ENCODE results near the gene CALD1.

Gene CALD1

DNA sequence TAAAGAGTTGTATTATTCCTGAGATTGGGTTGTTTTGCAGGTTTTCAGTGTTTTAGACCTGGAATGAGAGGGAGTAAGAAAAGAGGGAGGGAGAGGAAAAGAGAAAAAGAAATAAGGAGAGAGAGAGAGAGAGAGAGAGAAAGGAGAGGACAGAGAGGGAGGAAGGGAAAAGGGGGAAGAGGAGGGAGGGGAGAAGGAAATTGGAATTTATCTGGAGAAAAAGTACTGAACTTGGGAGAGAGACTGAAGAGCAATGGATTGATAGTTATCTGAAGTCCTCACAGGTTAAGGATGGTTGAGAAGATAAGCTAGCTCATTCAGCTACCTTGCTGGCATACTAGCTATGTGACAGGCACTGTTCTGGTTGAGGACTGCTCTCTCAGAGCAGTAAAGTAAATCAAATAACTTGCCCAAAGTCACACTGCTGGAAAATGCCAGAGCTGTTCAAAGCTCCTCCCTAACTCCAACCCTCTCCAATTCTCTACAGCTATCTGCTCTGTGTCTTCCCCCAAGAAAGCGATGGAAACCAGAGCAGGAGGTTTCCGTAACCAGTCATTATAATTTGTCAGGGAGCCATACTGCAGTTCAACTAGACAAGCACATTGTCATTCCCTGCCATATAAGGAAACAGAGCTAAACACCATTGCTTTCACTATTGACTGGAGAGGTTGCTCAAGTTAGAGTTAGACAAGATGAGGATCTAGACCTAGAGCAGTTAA lies 10.7 kb downstream of the CALD1 start:
- no peak for DNase-seq

DNA sequence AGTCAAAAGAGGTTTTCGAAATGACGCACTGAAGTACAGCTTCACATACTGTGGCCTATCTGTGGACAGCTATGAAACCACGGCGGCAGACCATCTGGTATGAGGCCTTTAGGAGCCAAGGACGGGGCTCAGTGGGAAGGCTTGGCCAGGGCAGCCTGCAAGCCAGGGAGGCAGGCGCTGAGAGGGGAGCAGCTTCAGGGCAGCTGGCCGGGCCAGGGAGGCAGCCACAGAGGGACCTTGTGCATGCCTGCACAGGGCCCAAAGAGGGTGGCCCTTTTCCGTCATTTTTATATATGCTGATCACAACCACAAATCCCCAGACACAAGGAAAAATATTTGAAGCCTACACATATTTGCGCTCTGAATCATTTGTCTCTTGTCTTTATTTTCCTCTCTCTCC lies 13.5 kb downstream of the CALD1 start:
- DNase-seq: no peak

DNA sequence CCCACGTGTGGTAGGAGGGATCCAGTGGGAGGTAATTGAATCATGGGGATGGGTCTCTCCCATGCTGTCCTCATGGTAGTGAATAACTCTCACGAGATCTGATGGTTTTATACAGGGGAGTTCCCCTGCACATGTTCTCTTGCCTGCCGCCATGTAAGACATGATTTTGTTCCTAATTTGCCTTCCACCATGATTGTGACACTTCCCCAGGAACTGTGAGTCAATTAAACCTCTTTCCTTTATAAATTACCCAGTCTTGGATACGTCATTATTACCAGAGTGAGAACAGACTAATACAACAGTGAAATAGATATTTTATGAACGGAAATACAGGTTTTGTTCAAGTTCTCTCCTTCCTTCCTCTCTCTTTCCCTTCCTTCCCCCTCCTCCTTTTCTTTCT lies 15.8 kb downstream of the CALD1 start:
- no peak for DNase-seq

DNA sequence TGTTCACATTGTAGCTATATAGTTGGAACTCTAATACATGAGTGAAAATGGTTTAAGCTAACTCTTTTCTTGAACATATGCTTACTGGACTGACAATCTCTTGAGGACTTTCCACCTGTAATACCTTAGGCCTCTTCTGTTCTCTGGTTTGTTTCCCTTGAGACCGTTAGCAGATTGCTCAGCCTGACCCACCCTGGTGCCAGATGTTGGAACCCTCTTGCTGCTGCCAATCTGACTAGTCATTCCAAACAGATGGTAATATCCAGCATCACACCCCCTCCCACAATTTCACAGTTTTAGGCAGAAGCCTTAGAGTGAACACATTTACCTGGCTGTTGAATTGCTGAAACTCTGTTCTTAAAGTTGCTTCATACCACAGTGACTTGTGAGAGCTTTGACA lies 18.7 kb downstream of the CALD1 start:
- no peak for DNase-seq

- no peak for DNase-seq
Measured at GRCh38 chr7:134799377-134799776, 19.9 kb downstream of the CALD1 start.

- no peak for DNase-seq
Measured at GRCh38 chr7:134802762-134803161, 23.3 kb downstream of the CALD1 start.

GRCh38 chr7:134804351-134804750 lies 24.9 kb downstream of the CALD1 start:
- no peak for DNase-seq

GRCh38 chr7:134804854-134805253 lies 25.4 kb downstream of the CALD1 start:
- DNase-seq: no peak

DNA sequence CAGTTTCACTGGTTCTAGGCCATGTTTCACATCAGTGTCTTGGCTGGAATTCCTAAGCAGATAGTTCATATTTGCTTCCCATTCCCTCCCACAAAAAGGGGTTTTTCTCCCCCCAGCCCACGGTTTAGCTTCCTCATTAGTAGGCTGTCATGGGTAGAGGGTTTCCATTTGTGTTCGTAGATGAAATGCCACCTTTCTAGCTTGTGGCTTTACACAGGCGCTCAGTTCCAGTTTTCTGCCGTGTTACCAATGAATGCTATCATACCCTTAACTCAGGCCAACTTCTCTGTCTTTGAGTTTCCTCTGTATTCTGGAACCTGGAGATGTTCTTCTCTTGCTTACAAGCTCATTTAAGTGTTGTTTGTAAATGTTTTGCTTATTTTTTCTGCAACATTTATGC lies 26.8 kb downstream of the CALD1 start:
- no peak for DNase-seq

DNA sequence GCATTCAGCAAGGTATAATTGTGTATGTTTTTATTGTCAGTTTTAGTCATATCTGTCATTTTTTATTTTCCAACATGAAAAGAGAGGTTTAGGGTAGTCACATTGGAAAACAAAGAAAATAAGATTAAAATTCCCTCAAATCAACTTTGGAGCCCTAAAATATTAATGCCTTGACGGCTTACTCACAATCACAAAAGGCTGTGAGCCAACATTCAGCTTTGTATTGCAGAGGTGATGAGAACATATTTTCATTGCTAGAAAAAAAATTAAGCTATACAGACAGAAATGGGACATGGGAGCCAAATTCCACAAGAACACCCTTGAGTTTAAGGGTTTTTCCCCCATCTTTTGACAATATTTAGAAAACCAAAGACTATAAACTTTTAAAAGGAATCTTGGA lies 30.2 kb downstream of the CALD1 start:
- DNase-seq: no peak

DNA sequence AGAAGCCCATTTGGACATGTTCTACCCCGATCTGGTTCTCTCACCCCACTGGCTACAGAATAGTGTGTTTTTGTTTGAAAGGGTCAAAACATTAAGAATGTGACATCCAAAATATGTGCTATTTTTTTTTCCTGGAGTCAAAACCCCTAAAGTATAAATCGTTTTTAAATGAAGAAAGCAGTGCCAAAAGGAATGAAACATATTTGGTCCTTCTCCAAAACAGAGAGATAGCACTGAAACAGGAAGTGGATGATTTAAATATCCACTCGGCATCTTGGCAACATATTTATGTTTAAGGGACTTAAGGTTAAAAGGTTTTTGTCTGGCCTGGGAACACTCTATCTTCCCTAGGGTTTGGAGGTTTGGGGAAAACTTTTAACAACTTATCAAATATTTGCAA lies 32.3 kb downstream of the CALD1 start:
- DNase-seq: no peak

- DNase-seq: no peak
Measured at GRCh38 chr7:134813663-134814396, 34.4 kb downstream of the CALD1 start.

- no peak for DNase-seq
Measured at GRCh38 chr7:134814730-134815364, 35.4 kb downstream of the CALD1 start.

DNA sequence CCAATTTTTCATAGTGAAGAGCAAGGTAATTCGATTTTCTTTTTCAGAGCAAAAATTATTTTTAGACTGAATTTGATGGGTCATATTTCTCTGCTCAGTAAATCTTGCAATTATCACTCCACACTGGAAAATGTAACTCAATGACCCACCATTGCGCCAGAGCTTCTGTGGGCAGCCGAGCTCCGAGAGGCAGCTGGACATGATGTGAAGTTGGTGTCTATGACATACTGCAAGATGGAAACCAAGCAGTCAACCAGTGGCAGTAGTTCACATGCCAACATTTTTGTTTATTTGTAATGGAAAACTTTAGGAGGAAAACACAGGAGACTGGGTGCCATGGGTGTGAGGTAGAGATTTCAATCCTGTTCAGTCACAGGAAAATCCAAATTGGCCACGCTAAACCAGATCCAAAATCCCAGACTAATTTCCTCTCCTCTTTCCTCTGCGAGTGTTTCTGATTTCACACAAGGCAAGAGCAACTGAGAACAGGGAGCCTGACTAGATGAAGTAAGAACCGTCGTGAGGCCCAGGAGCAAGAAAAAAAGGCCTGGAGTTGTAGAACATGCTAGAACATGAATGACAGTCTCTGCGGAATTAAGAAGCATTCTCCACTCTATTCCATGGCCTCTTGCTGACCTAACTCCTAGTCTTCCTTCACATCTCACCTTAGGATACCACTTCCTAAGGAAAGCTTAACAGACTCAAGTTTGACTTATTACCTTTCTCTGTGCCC lies 39.3 kb downstream of the CALD1 start:
- DNase-seq: no peak

DNA sequence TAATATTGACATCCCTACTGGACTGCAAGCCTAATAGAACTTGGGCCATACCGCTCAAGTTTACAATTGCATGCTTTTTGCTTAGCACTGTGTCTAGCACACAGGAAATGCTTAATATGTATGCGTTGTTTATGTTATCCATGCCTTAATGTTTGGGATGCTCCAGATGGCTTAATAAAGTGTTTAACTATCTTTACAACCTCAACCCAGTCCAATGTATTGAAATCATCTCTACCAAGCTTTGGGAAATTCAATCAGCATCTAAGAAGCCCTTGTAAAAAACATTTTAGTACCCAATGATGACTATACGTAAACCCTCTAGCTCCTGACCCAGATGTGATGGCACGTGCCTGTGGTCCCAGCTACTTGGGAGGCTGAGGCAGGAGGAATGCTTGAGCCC lies 40.0 kb downstream of the CALD1 start:
- no peak for DNase-seq

DNA sequence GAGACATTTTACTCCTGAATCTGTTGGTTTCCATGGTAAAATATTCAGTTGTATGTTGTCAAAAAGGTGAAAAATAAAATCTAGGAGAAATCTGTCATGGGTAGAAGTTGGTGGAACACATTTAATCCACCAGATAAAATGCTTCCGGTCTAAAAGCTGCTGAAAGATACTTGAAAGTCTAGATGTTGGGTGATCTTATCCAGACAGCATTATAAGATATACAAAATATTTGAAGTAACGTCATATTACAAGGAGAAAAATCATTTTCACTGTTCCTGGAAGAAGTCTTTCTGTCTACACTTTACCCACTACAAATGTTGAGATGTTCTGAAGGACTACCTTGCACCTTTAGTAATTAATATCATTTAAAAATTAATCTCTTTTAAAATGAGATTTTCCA lies 40.9 kb downstream of the CALD1 start:
- no peak for DNase-seq

- no peak for DNase-seq
Measured at GRCh38 chr7:134820778-134821177, 41.3 kb downstream of the CALD1 start.

- no peak for DNase-seq
Measured at GRCh38 chr7:134823400-134823799, 44.0 kb downstream of the CALD1 start.

- no peak for DNase-seq
Measured at GRCh38 chr7:134825666-134826065, 46.2 kb downstream of the CALD1 start.

DNA sequence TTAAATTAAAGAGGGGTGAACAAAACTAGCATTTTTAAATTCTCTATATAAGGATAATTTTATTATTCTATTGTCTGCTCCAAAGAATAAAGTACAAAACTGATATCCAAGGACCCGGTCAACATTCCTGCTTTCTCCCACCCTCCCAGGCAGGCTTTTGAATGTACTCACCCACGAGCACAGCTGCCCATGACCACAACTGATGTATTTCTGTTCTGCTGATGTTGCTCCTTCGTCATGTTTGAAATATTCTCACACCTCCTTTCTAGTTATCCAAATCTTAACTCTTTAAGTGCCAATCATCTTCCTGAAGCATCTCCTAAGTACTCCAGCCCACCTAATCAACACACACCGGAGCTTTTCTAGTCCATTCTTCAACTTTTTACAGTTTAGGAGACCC lies 46.7 kb downstream of the CALD1 start:
- DNase-seq: no peak

GRCh38 chr7:134827436-134827835 lies 48.0 kb downstream of the CALD1 start:
- no peak for DNase-seq

DNA sequence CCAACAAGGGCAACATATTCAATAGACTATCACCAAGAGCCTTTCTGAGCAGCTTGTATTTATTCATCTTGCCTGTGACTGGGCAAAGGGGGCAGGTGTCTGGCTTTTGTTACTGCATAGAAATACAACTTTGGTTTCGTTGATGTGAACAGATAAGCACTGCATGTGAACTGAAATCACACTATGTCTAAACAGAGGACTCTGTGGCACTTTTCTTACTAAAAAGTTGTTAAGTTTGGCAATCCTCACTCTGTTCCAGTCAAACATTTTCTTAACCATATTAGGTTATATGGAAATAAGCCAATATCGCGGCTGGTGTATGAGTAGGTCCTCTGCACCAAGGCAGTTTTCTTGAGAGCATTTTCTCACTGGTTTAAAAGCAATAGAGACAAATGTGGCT lies 48.5 kb downstream of the CALD1 start:
- no peak for DNase-seq

GRCh38 chr7:134828361-134828760 lies 48.9 kb downstream of the CALD1 start:
- DNase-seq: no peak

Measured in stimulated activated CD4-positive, alpha-beta T cell treated with anti-CD3 and anti-CD28 coated beads, Interleukin-2, amount 100 ng/mL, for 24 hours (primary cell).